ENCODE data around the gene TFF3. TPM values are rescaled to one million over a fixed set of nuclear protein-coding genes. Genes with fewer than 3 reads are reported as not detected.

Gene TFF3
- total RNA-seq, 1 donor from 2014 or later = 46.1 TPM

DNA sequence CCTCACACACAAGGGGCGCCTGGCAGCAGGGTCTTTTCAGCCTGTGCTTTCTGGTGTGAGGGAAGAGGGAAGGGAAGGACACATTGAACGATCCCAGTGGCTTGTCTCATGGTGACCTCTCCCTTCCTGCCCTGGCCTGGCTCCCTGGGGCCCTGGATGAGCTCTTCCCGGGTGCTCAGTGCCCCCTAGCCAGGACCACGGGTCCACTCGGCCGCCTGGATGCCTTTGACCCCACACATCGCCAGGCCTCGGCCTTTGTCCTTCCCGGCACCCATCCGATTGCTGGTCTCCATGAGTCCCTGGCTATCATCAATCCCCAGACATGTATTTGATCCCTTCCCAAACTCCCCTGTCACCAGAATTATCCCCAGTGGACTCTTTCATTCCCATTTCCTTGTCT, 6.0 kb upstream of the TFF3 start:
- Mint-ChIP-seq H3K4me1 (ENCODE audit: unreplicated experiment) (peaks cover 15% of the 10 kb centered on the region), H3K36me3 (ENCODE audit: unreplicated experiment) (no peaks in the 10 kb centered on the region), H3K27me3 (ENCODE audit: unreplicated experiment) (peaks cover 33% of the 10 kb centered on the region), H3K27ac (ENCODE audit: unreplicated experiment) (no peak overlapping the region), H3K9me3 (ENCODE audit: unreplicated experiment) (peaks cover 3% of the 10 kb centered on the region), H3K4me3 (ENCODE audit: unreplicated experiment) (no peak overlapping the region)
- no peak for TF ChIP-seq CTCF (IDR thresholded peaks at IDR 0.05)
- no peak for DNase-seq (ENCODE audit: extremely low spot score, unreplicated experiment)

- TF ChIP-seq CTCF (IDR thresholded peaks at IDR 0.05) = no peak
- peak; percentile 82 for DNase-seq (ENCODE audit: extremely low spot score, unreplicated experiment)
- Mint-ChIP-seq H3K27me3 (ENCODE audit: unreplicated experiment) (peaks cover 31% of the 10 kb centered on the region), H3K4me3 (ENCODE audit: unreplicated experiment) (no peak overlapping the region), H3K4me1 (ENCODE audit: unreplicated experiment) (peaks cover 20% of the 10 kb centered on the region), H3K9me3 (ENCODE audit: unreplicated experiment) (peaks cover 3% of the 10 kb centered on the region), H3K36me3 (ENCODE audit: unreplicated experiment) (no peaks in the 10 kb centered on the region), H3K27ac (ENCODE audit: unreplicated experiment) (no peak overlapping the region)
These were observed 5.6 kb upstream of the TFF3 start for GRCh38 chr21:42320791-42321190.

DNA sequence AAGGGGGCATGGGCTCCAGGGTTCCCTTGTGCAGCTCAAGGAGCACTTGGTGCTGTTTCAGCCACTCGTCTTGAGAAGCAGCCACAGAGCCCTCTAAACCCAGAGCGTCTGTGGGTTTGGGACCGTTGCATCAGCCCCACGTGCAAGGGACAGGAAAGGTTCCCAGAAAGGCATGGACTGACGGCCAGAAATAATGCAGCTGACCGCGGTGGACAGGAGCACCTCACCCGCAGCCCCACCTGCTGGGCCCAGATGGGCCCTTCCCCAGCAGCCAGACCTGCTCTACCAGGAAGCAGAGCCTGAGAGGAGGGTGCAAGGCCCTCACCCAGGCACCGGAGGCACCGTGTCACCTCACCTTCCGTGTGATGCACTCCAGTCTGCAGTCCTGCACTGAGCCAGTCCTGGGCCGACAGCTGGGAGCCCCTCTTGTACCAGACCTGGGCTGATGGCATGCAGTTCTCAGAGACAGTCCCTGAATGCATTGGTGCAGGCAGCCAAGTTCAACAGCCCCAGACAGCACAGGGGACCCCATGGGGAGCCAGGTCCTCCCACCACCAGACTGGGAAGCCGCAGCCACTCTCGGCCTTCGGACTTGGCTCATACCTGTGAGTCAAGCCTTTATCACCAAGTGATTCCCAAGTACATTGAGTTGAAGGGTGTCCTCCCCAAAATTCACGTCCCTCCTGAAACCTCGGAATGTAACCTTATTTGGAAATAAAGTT, 4.8 kb upstream of the TFF3 start:
- no peak for TF ChIP-seq CTCF (IDR thresholded peaks at IDR 0.05)
- Mint-ChIP-seq H3K4me1 (ENCODE audit: unreplicated experiment) (peaks cover 20% of the 10 kb centered on the region), H3K4me3 (ENCODE audit: unreplicated experiment) (no peak overlapping the region), H3K36me3 (ENCODE audit: unreplicated experiment) (no peaks in the 10 kb centered on the region), H3K9me3 (ENCODE audit: unreplicated experiment) (no peaks in the 10 kb centered on the region), H3K27me3 (ENCODE audit: unreplicated experiment) (peaks cover 23% of the 10 kb centered on the region), H3K27ac (ENCODE audit: unreplicated experiment) (no peak overlapping the region)
- peak; percentile 75 for DNase-seq (ENCODE audit: extremely low spot score, unreplicated experiment)

GRCh38 chr21:42319376-42319775, 4.2 kb upstream of the TFF3 start:
- Mint-ChIP-seq H3K27ac (ENCODE audit: unreplicated experiment) (no peak overlapping the region), H3K9me3 (ENCODE audit: unreplicated experiment) (no peaks in the 10 kb centered on the region), H3K4me1 (ENCODE audit: unreplicated experiment) (peaks cover 24% of the 10 kb centered on the region), H3K4me3 (ENCODE audit: unreplicated experiment) (no peak overlapping the region), H3K27me3 (ENCODE audit: unreplicated experiment) (peaks cover 19% of the 10 kb centered on the region), H3K36me3 (ENCODE audit: unreplicated experiment) (no peaks in the 10 kb centered on the region)
- no peak for TF ChIP-seq CTCF (IDR thresholded peaks at IDR 0.05)
- peak; percentile 78 for DNase-seq (ENCODE audit: extremely low spot score, unreplicated experiment)

- no peak for TF ChIP-seq CTCF (IDR thresholded peaks at IDR 0.05)
- Mint-ChIP-seq H3K9me3 (ENCODE audit: unreplicated experiment) (no peaks in the 10 kb centered on the region), H3K4me3 (ENCODE audit: unreplicated experiment) (no peak overlapping the region), H3K36me3 (ENCODE audit: unreplicated experiment) (no peaks in the 10 kb centered on the region), H3K4me1 (ENCODE audit: unreplicated experiment) (peaks cover 36% of the 10 kb centered on the region), H3K27ac (ENCODE audit: unreplicated experiment) (no peak overlapping the region), H3K27me3 (ENCODE audit: unreplicated experiment) (peaks cover 9% of the 10 kb centered on the region)
- DNase-seq (ENCODE audit: extremely low spot score, unreplicated experiment) = peak; percentile 83
These were observed 2.9 kb upstream of the TFF3 start for GRCh38 chr21:42317826-42318746.
